HG03066 (cell line): ENCODE results near the gene OLIG1.

Experiments used
- ATAC-seq: cut with Tn5 transposase; IDR thresholded peaks from one replicate; pipeline ENCODE4 v1.9.1; 2021; ENCODE audit warnings: low read depth; ENCODE audit not compliant: unreplicated experiment

OLIG1 gene

GRCh38 chr21:33069994-33070743 lies at the start of gene OLIG1:
TSS of gene OLIG1 (plus strand) at chr21:33070141. CDS start at chr21:33070247, 106 bp downstream.
- ATAC-seq, result no peak

- no peak for ATAC-seq
These were observed 49.3 kb upstream of the OLIG1 start for GRCh38 chr21:33020558-33021100.

- no peak for ATAC-seq
These were observed 48.8 kb upstream of the OLIG1 start for GRCh38 chr21:33021150-33021549.

- ATAC-seq, result no peak
These were observed 48.3 kb upstream of the OLIG1 start for GRCh38 chr21:33021667-33022066.

GRCh38 chr21:33022489-33022827 lies 47.5 kb upstream of the OLIG1 start:
- no peak for ATAC-seq

GRCh38 chr21:33022828-33023573 lies 46.9 kb upstream of the OLIG1 start:
- no peak for ATAC-seq

GRCh38 chr21:33023574-33024200 lies 46.3 kb upstream of the OLIG1 start:
- no peak for ATAC-seq

GRCh38 chr21:33024201-33025103 lies 45.5 kb upstream of the OLIG1 start:
- no peak for ATAC-seq

GRCh38 chr21:33025106-33025488 lies 44.8 kb upstream of the OLIG1 start:
- ATAC-seq, result no peak

- ATAC-seq, result no peak
These were observed 44.2 kb upstream of the OLIG1 start, which contains the start of gene OLIG2 for GRCh38 chr21:33025489-33026442. TSS of gene OLIG2 (plus strand) at chr21:33025935. CDS start at chr21:33026863, 928 bp downstream.

- no peak for ATAC-seq
These were observed 43.5 kb upstream of the OLIG1 start for GRCh38 chr21:33026443-33026858.

- ATAC-seq, result no peak
These were observed 43.0 kb upstream of the OLIG1 start for GRCh38 chr21:33026878-33027400.

- ATAC-seq, result no peak
These were observed 42.3 kb upstream of the OLIG1 start for GRCh38 chr21:33027401-33028286.

GRCh38 chr21:33028287-33028670 lies 41.7 kb upstream of the OLIG1 start:
- ATAC-seq, result no peak

GRCh38 chr21:33028773-33029384 lies 41.1 kb upstream of the OLIG1 start:
- ATAC-seq, result no peak

GRCh38 chr21:33029385-33029921 lies 40.5 kb upstream of the OLIG1 start:
- no peak for ATAC-seq

GRCh38 chr21:33029975-33030461 lies 39.9 kb upstream of the OLIG1 start:
- ATAC-seq, result no peak
